Measurements from ENCODE around the gene HDAC8. TPM values are rescaled to one million over a fixed set of nuclear protein-coding genes. Genes with fewer than 3 reads are reported as not detected.
"Not testable (repeated sequence)": the region's sequence is repeated elsewhere in the genome, so short reads cannot be mapped to it uniquely, and the experiment has no call there.

HDAC8 gene
- total and polyA plus RNA-seq, 8 donors, result 13.0 to 61.1 (median 32.9) TPM

GRCh38 chrX:72409993-72410392 is 162.7 kb downstream of the HDAC8 start:
- TF ChIP-seq EP300 (IDR thresholded peaks at IDR 0.05) (no peak), POLR2A (IDR thresholded peaks at IDR 0.05) (no peak), POLR2AphosphoS5 (IDR thresholded peaks at IDR 0.05) (no peak)
- TF ChIP-seq, protein P1, sequence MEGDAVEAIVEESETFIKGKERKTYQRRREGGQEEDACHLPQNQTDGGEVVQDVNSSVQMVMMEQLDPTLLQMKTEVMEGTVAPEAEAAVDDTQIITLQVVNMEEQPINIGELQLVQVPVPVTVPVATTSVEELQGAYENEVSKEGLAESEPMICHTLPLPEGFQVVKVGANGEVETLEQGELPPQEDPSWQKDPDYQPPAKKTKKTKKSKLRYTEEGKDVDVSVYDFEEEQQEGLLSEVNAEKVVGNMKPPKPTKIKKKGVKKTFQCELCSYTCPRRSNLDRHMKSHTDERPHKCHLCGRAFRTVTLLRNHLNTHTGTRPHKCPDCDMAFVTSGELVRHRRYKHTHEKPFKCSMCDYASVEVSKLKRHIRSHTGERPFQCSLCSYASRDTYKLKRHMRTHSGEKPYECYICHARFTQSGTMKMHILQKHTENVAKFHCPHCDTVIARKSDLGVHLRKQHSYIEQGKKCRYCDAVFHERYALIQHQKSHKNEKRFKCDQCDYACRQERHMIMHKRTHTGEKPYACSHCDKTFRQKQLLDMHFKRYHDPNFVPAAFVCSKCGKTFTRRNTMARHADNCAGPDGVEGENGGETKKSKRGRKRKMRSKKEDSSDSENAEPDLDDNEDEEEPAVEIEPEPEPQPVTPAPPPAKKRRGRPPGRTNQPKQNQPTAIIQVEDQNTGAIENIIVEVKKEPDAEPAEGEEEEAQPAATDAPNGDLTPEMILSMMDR (IDR thresholded peaks at IDR 0.05), result no peak
- no peaks in the 10 kb centered on the region for H3K4me1 ChIP-seq
- 72 to 100% (median 82%) methylated on average over 1 of the region's 1 CpG for WGBS, 5 donors
- no peaks in the 10 kb centered on the region for H3K9me3 ChIP-seq
- no peaks in the 10 kb centered on the region for H3K36me3 ChIP-seq
- no peak overlapping the region for H3K27ac ChIP-seq
- intact Hi-C loops (cut with DNase I; ENCODE audit: low total_unique reads), result no loop called here
- H3K27me3 ChIP-seq, result peaks cover 0 to 2% (median 0%) of the 10 kb centered on the region in 3 donors
- H3K4me3 ChIP-seq, result no peak overlapping the region
- DNase-seq, result no peak

GRCh38 chrX:72408885-72409284 is 163.8 kb downstream of the HDAC8 start:
- Histone ChIP-seq H3K27me3 (peaks cover 0 to 4% (median 0%) of the 10 kb centered on the region in 3 donors), H3K9me3 (no peaks in the 10 kb centered on the region), H3K4me1 (no peaks in the 10 kb centered on the region), H3K36me3 (no peaks in the 10 kb centered on the region), H3K4me3 (no peak overlapping the region), H3K27ac (no peak overlapping the region)
- WGBS, 5 donors, result 52 to 93% (median 88%) methylated on average over 2 of the region's 2 CpGs
- intact Hi-C loops (cut with DNase I; ENCODE audit: low total_unique reads), result no loop called here
- TF ChIP-seq POLR2AphosphoS5 (IDR thresholded peaks at IDR 0.05) (no peak), EP300 (IDR thresholded peaks at IDR 0.05) (no peak), POLR2A (IDR thresholded peaks at IDR 0.05) (no peak)
- TF ChIP-seq, protein P1 (IDR thresholded peaks at IDR 0.05), result no peak
- DNase-seq, result no peak

DNA sequence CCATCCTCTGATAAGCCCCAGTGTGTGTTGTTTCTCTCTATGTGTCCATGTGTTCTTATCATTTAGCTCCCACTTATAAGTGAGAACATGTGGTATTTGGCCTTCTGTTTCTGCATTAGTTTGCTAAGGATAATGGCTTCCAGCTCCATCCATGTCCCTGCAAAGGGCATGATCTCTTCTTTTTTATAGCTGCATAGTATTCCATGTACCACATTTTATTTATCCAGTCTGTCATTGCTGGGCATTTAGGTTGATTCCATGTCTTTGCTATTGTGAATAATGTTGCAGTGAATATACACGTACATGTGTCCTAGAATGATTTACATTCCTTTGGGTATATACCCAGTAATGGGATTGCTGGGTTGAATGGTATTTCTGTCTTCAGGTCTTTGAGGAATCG is 167.5 kb downstream of the HDAC8 start:
- H3K27me3 ChIP-seq; H3K36me3 ChIP-seq; H3K9me3 ChIP-seq; intact Hi-C loops (cut with DNase I; ENCODE audit: low total_unique reads); H3K27ac ChIP-seq; DNase-seq; H3K4me1 ChIP-seq; H3K4me3 ChIP-seq: not testable (repeated sequence)
- WGBS, 5 donors, result 87 to 100% (median 92%) methylated on average over 2 of the region's 2 CpGs

DNA sequence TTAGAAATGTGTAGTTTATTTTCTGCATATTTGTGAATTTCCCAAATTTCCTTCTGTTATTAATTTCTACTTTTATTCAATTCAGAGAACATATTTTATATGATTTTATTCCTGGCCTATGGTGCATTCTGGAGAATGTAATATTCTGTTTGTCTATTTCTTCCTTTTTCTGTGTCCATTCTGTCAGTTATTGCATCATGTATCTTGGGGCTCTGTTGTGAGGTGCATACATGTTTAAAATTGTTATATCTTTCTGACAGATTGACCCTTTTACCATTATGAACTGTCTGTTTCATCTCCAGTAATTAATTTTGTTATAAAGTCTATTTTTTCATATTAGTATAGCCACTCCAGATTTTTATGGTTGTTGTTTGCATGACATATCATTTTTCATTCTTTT is 170.0 kb downstream of the HDAC8 start:
- intact Hi-C loops (cut with DNase I; ENCODE audit: low total_unique reads), result no loop called here
- Histone ChIP-seq H3K4me1 (no peaks in the 10 kb centered on the region), H3K36me3 (no peaks in the 10 kb centered on the region), H3K27me3 (peaks cover 0 to 4% (median 0%) of the 10 kb centered on the region in 3 donors), H3K4me3 (no peak overlapping the region), H3K9me3 (no peaks in the 10 kb centered on the region), H3K27ac (no peak overlapping the region)
- no peak for DNase-seq
- TF ChIP-seq POLR2AphosphoS5 (IDR thresholded peaks at IDR 0.05) (no peak), EP300 (IDR thresholded peaks at IDR 0.05) (no peak), POLR2A (IDR thresholded peaks at IDR 0.05) (no peak)
- TF ChIP-seq, protein P1 (IDR thresholded peaks at IDR 0.05), result no peak

GRCh38 chrX:72399816-72400215 is 172.8 kb downstream of the HDAC8 start:
- Histone ChIP-seq H3K36me3 (no peaks in the 10 kb centered on the region), H3K4me3 (no peak overlapping the region), H3K4me1 (peaks cover 0 to 9% (median 0%) of the 10 kb centered on the region in 4 donors), H3K27me3 (peaks cover 0 to under 1% (median 0%) of the 10 kb centered on the region in 3 donors), H3K27ac (no peak overlapping the region), H3K9me3 (no peaks in the 10 kb centered on the region)
- intact Hi-C loops (cut with DNase I; ENCODE audit: low total_unique reads), result no loop called here
- no peak for DNase-seq
- TF ChIP-seq POLR2AphosphoS5 (IDR thresholded peaks at IDR 0.05) (no peak), EP300 (IDR thresholded peaks at IDR 0.05) (no peak), POLR2A (IDR thresholded peaks at IDR 0.05) (no peak)
- TF ChIP-seq, protein P1 (IDR thresholded peaks at IDR 0.05), result no peak

All from stomach (tissue), 9 donors.